ENCODE data around the gene CEP128.

The CEP128 gene

DNA sequence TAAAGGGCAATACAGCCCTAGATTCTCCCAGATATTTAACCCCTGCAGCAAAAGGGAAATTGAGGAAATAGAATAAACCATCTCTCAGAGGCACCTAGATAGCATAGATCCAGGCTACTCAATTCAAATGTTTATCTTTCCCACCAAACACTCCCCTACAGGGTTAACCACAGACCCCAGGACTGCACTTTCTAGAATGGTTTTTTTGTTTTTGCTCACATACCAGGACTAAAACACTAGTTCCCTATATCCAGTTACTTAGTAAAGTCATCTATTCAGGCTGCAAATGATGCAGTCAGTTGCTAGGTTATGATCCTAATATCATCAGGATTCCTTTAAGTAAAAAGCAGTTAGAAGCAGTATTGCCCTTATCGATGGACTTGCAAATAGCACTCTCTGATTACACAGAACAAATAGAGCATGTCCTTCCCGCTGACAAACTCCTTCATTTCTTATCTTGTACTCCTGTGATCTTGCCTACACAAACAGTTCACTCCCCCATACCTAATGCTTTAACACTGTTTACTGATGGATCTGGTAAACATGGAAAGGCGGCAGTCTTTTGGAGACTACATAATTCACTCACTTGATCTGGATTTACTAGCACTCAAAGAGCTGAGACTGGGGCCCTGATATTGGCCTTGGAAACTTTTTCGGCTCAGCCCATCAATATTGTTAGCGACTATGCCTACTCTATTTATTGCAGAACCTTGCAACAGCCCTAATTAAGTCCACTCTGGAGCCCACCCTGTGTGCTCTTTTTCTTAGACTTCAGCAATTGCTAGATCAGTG, 473.0 kb downstream of the CEP128 start:
- TF ChIP-seq GATA1 (IDR thresholded peaks at IDR 0.05; ENCODE audit: low read depth, low read length), result no peak
- no peak for DNase-seq

DNA sequence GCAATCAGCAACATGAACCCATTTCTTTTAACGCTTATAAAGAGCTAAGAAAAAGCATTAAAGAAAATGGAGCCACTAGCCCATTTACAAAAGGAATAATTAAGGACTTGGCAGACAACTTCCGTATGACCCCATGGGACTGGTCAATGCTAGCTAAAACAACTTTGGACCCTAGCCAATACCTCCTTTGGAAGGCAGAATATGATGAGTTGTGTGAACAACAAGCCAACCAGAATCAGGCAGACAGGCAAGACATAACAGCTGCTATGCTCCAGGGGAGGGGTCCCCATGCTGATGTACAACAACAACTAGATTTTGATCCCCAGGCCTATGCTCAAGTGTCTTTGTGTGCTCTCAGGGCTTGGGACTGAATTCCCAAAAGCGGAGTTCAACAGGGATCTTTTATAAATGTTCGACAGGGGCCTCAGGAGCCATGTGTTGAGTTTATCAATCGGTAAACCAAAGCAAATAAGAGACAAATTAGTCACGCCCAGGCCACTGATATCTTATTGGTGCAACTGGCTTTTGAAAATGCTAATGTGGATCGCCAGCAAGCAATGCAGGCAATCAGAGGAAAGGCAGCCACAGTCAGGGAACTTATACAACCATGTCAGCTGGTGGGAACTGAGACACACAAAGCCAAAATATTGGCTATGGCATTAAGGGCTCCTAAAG, 475.9 kb downstream of the CEP128 start:
- no peak for DNase-seq
- TF ChIP-seq POLR2A (IDR thresholded peaks at IDR 0.05; ENCODE audit: low read length) (no peak), GATA1 (IDR thresholded peaks at IDR 0.05; ENCODE audit: low read depth, low read length) (no peak)

DNA sequence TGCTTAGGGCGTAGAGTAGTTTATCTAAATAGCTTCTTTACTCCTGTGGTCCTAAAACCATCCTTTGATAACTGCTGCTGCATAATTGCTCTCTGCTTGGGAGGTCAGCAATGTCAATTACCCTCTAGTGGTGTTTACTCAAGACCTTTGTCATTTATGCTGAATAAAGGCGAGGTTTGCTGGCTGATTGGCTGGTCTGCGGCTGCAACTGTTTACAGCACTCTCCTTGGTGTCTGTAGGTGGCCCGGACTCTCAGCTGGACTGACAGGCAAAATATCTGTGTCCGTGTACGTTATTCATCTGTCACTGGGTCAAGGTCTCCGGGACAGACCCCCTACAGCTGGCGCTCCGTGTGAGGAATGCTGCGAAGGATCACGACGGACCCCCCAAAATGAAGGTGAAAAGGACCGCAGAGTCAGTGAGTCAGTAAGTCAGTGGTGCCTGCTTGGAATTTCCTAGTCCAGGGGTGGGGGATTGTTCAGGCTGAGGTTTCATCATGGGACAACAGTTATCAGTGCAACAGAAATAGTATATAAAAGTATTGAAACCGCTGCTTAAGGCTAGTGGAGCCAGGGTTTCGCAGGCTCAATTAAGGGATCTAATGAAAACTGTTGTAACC, 476.9 kb downstream of the CEP128 start:
- no peak for TF ChIP-seq POLR2A (IDR thresholded peaks at IDR 0.05; ENCODE audit: low read length)
- TF ChIP-seq GATA1 (IDR thresholded peaks at IDR 0.05; ENCODE audit: low read depth, low read length), result no peak
- no peak for DNase-seq

DNA sequence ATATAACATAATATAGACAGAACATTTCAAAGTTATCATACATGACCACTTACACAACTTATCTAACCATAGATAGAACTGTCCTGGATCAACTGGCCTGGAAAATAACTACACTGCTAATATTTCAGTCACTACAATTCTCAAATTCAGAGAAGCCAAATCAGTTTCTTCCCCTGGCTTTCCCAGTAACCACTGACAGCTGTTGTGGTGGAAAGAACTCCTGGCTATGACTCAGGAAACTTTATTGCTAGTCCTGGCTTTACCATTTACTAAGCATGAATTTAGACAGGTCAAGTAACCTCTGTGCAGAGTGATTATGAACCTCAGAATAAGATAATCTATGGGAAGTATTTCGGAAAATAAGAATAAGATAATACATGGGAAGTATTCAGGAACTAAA, 485.3 kb downstream of the CEP128 start:
- TF ChIP-seq POLR2A (IDR thresholded peaks at IDR 0.05; ENCODE audit: low read length), result no peak
- TF ChIP-seq GATA1 (IDR thresholded peaks at IDR 0.05; ENCODE audit: low read depth, low read length), result no peak
- no peak for DNase-seq

DNA sequence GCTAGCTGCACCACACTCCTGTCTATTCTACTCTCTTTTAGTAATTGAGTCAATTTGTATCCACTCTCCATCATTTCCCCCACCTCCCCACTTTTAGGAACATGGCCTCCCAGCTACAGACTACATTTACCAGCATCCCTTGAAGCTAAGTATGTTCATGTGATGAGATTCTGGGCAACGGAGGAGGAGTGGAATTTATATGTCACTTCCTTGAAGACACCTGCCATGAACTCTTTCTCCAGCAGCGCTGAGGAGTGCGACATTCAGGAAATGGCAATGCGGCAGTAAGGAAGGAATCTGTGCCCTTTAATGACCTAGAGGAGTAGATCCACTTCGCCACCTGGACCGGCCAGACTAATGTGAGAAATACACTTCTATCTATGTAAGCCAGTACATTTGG, 486.5 kb downstream of the CEP128 start:
- TF ChIP-seq POLR2A (IDR thresholded peaks at IDR 0.05; ENCODE audit: low read length) (no peak), GATA1 (IDR thresholded peaks at IDR 0.05; ENCODE audit: low read depth, low read length) (no peak)
- DNase-seq, result no peak

DNA sequence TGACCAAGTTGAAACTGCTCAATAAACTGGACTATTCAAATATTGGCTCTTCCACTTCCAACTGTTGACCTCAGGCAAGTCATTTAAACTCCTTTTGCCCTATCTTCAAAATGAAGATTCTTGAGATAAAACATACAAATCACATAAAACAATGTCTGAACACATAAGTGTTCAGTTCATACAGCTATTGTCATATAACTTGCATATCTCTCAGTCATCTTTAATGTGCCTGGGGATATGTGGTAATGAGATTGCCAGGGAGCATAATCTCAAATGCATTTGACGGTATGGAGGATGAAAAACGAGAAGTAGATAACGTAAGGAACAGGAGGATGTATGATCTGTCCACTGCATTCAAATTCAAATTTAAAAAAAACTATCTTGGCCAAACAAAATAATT, 493.3 kb downstream of the CEP128 start:
- TF ChIP-seq POLR2A (IDR thresholded peaks at IDR 0.05; ENCODE audit: low read length), result no peak
- no peak for TF ChIP-seq GATA1 (IDR thresholded peaks at IDR 0.05; ENCODE audit: low read depth, low read length)
- DNase-seq, result no peak

DNA sequence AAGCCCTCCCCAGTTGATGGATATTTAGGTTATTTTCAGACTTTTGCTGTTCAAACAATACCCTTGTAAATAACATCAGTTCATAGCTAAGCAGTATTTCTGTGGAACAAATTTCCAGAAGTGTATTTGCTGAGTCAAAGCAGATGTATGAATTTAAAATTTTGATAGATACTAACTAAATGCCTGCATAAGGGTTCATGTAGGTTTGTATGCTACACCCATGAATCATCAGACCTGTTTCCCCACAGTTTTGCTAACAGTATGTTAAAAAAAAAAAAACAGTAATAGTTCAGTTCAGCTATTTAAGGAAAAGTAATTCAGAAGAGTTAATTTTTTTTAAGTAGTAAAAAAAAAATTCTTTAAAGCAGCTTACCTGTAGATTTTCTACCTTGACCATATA, 494.1 kb downstream of the CEP128 start:
- TF ChIP-seq GATA1 (IDR thresholded peaks at IDR 0.05; ENCODE audit: low read depth, low read length) (no peak), POLR2A (IDR thresholded peaks at IDR 0.05; ENCODE audit: low read length) (no peak)
- no peak for DNase-seq

Data from erythroblast (primary cell).